Progenitor cell of endocrine pancreas (in vitro differentiated cells): ENCODE results near the gene MRPS35. TPM values are rescaled to one million over a fixed set of nuclear protein-coding genes. Genes with fewer than 3 reads are reported as not detected.

Experiments used
- DNase-seq: peaks from one replicate; pipeline ENCODE4 v3.0.0; 2021; ENCODE audit warnings: low spot score; ENCODE audit not compliant: unreplicated experiment
- H3K27ac Mint-ChIP-seq: 2 replicates; pipeline ENCODE4 v1.8.0; 2021; ENCODE audit warnings: mild to moderate bottlenecking, moderate library complexity, mixed read lengths
- H3K27me3 Mint-ChIP-seq: 2 replicates; pipeline ENCODE4 v1.8.0; 2021; ENCODE audit warnings: mixed read lengths
- H3K36me3 Mint-ChIP-seq: 2 replicates; pipeline ENCODE4 v1.8.0; 2022; ENCODE audit warnings: mixed read lengths; ENCODE audit not compliant: insufficient read depth
- H3K4me1 Mint-ChIP-seq: 2 replicates; pipeline ENCODE4 v1.8.0; 2021; ENCODE audit warnings: low read depth, mixed read lengths
- H3K4me3 Mint-ChIP-seq: 2 replicates; pipeline ENCODE4 v1.8.0; 2021; ENCODE audit warnings: low read depth, mild to moderate bottlenecking, moderate library complexity, mixed read lengths
- H3K9me3 Mint-ChIP-seq: 2 replicates; pipeline ENCODE4 v1.8.0; 2021; ENCODE audit warnings: low read depth, mixed read lengths
- CTCF ChIP-seq: fragments of 200-600 bp; sonication (generic); IDR thresholded peaks from one replicate; pipeline ENCODE4 v1.5.0; 2021; ENCODE audit warnings: antibody characterized with exemption, mild to moderate bottlenecking; ENCODE audit not compliant: unreplicated experiment
- total RNA-seq: library from RNA; stranded (reverse); gene quantifications from 2 replicates; pipeline ENCODE4 v1.2.1, GENCODE V29; 2021

The MRPS35 gene
- total RNA-seq, 1 donor from 2014 or later = 63.1 TPM

GRCh38 chr12:27780612-27781408 lies 70.2 kb downstream of the MRPS35 start:
- Mint-ChIP-seq H3K27me3 (no peaks in the 10 kb centered on the region), H3K9me3 (no peaks in the 10 kb centered on the region), H3K4me3 (peak overlapping the region; percentile 80), H3K4me1 (peaks cover 23% of the 10 kb centered on the region), H3K27ac (peak overlapping the region; percentile 94), H3K36me3 (peaks cover 21% of the 10 kb centered on the region)
- DNase-seq = peak; percentile 63
- no peak for TF ChIP-seq CTCF

GRCh38 chr12:27781680-27782079 lies 71.0 kb downstream of the MRPS35 start:
- H3K27me3 Mint-ChIP-seq = no peaks in the 10 kb centered on the region
- peaks cover 23% of the 10 kb centered on the region for H3K4me1 Mint-ChIP-seq
- H3K4me3 Mint-ChIP-seq = peak overlapping the region; percentile 80
- H3K27ac Mint-ChIP-seq = peak overlapping the region; percentile 94
- no peak for DNase-seq
- no peak for TF ChIP-seq CTCF
- no peaks in the 10 kb centered on the region for H3K9me3 Mint-ChIP-seq
- peaks cover 24% of the 10 kb centered on the region for H3K36me3 Mint-ChIP-seq

GRCh38 chr12:27782481-27782880 lies 71.8 kb downstream of the MRPS35 start:
- Mint-ChIP-seq H3K4me1 (peaks cover 23% of the 10 kb centered on the region), H3K27me3 (no peaks in the 10 kb centered on the region), H3K36me3 (peaks cover 24% of the 10 kb centered on the region), H3K9me3 (no peaks in the 10 kb centered on the region), H3K27ac (no peak overlapping the region), H3K4me3 (peak overlapping the region; percentile 58)
- no peak for TF ChIP-seq CTCF
- no peak for DNase-seq

- Mint-ChIP-seq H3K9me3 (no peaks in the 10 kb centered on the region), H3K27me3 (no peaks in the 10 kb centered on the region), H3K36me3 (peaks cover 27% of the 10 kb centered on the region), H3K27ac (no peak overlapping the region), H3K4me3 (no peak overlapping the region), H3K4me1 (peaks cover 19% of the 10 kb centered on the region)
- TF ChIP-seq CTCF = no peak
- DNase-seq = no peak
Observed at GRCh38 chr12:27785882-27786570, 75.4 kb downstream of the MRPS35 start.

GRCh38 chr12:27787559-27787958 lies 76.9 kb downstream of the MRPS35 start:
- Mint-ChIP-seq H3K27me3 (no peaks in the 10 kb centered on the region), H3K4me3 (no peak overlapping the region), H3K36me3 (peaks cover 31% of the 10 kb centered on the region), H3K9me3 (no peaks in the 10 kb centered on the region), H3K4me1 (peaks cover 8% of the 10 kb centered on the region), H3K27ac (no peak overlapping the region)
- DNase-seq = no peak
- no peak for TF ChIP-seq CTCF
